GM10266 (cell line): Measurements from ENCODE around the gene PXDN.
"Not testable (repeated sequence)": the region's sequence is repeated elsewhere in the genome, so short reads cannot be mapped to it uniquely, and the experiment has no call there.

ENCODE experiments used
- DNase-seq: peaks from one replicate; pipeline ENCODE4 v3.0.0; 2012; ENCODE audit errors: extremely low spot score
- CTCF ChIP-seq: IDR thresholded peaks from 2 replicates; pipeline ENCODE4 v1.5.1; 2012; ENCODE audit warnings: mild to moderate bottlenecking, low read depth; ENCODE audit not compliant: control insufficient read depth, insufficient read depth; ENCODE audit errors: missing control alignments

The PXDN gene

DNA sequence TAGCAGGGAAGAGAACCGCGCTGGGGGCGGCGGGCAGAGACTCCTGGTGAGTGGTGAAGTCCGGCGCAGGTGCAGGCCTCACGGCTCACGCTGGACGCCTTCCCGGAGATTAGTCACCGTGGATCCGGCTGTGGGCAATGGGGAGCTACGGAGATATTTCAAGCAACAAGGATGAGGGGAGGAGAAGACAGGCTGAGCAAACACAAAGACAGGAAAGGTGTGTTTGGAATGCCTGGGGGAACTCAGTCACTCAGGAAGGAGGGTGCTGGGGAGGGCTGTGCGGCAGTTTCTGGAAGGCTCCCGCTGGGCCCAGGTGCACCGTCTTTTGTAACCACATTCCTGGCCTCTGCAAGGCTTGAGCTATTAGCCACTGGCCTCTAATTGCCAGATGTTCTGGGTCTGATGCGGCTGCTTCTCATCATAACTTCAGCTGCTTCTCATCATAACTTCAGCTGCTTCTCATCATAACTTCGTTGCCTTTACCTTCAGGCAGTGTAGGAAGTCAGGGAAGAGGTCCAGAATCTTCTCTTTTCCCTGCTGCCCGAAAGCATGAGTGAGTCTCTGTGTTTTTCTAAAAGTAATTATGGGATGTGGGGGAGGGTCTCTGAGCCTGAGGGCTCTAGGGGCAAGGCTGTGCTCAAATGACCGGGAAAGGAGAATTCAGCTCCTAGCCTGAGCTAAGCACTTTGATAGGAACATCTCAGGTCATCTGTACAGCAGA lies 118.9 kb downstream of the PXDN start:
- TF ChIP-seq CTCF = no peak
- no peak for DNase-seq

GRCh38 chr2:1623906-1624445 lies 120.3 kb downstream of the PXDN start:
- DNase-seq = no peak
- TF ChIP-seq CTCF = no peak

DNA sequence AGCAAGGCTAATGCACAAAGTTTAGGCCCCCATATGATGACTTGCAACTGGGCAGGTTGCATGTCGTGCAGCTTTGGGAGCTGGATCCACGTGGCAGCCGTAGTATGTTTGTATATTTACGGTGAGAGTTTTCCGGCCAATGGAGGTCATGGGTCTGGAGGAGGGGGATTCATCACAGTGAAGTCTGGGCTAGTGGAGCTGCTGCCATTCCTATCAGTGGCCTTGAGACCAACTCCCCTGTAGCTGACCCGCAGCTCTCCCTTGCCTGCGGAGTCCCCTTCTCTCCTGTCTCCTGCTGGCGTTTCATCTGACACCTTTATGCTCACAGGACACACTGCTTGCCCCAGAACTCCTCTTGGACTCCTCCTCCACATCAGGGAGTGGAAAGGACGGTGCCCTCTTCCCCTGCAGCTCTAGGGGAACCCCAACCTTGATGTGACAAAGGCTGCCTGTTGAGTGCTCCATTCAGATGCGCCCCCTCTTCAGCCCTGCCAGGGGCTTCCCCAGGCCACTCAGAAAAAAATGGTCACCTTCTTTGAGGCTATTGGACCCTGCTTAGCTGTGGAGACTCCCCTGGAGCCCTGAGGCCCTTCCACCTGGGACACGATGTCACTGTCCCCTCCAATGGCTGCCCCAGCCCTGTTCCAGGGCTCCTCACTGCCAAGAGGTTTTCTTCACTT lies 121.7 kb downstream of the PXDN start:
- no peak for TF ChIP-seq CTCF
- no peak for DNase-seq

DNA sequence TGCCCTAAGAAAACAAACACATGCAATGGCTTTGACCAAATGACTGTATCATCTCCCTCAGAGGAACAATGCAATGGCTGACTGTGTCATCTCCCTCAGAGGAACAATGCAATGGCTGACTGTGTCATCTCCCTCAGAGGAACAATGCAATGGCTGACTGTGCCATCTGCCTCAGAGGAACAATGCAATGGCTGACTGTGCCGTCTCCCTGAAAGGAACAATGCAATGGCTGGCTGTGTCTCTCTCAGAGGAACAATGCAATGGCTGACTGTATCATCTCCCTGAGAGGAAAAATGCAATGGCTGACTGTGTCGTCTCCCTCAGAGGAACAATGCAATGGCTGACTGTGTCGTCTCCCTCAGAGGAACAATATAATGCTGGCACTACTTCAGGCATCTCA lies 122.3 kb downstream of the PXDN start:
- DNase-seq = not testable (repeated sequence)

GRCh38 chr2:1621501-1621900 lies 122.8 kb downstream of the PXDN start:
- no peak for DNase-seq
- TF ChIP-seq CTCF = no peak

DNA sequence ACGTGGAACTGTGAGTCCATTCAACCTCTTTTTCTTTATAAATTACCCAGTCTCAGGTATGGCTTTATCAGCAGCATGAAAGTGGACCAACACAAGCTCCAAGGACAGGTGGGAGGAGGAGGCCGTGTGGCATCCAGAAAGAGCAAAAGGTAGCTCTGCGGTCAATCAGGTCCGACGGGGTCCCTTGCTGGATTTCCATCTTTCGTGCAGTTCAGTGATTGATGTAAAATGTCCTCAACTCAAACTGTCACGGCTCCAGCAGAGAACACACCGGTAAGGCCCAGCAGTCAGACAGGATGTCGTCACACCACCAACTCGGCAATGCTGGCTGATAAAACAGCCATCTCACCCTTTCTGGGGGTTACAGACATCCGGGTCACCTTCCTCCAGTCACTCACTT lies 123.3 kb downstream of the PXDN start:
- no peak for TF ChIP-seq CTCF
- no peak for DNase-seq

DNA sequence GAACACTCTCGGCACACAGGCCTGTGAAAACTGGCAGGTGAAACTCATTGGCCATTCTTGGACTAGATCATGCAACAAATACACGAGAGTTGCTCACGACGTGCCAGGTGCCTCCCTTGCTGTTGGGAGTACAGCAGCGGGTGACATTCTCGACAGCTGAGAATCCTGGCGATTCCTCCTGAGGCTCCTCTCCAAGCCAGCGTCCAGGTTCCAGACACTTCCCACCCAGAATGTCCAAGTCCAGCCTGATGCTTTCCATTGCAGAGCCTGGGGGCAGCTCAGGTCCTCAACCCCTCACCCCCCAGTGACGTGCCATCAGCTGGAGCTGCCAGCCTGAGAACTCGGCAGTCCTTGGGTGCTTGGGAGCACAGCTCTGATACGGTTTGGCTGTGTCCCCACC lies 124.2 kb downstream of the PXDN start:
- TF ChIP-seq CTCF = no peak

More for the DNA sequence above, 124.2 kb downstream of the PXDN start:
- DNase-seq = no peak
